GM18498 (cell line): Measurements from ENCODE around the gene NUDT8.
"Not testable (repeated sequence)": the region's sequence is repeated elsewhere in the genome, so short reads cannot be mapped to it uniquely, and the experiment has no call there.

ENCODE experiments used
- ATAC-seq: cut with Tn5 transposase; IDR thresholded peaks from one replicate; pipeline ENCODE4 v1.9.1; 2021; ENCODE audit warnings: mild to moderate bottlenecking, moderate library complexity; ENCODE audit not compliant: unreplicated experiment

NUDT8 gene

GRCh38 chr11:67628710-67629385 is 889 bp downstream of the NUDT8 start:
- no peak for ATAC-seq

- no peak for ATAC-seq
These were observed 1.7 kb downstream of the NUDT8 start for GRCh38 chr11:67627812-67628624.

GRCh38 chr11:67627441-67627811 is 2.3 kb downstream of the NUDT8 start:
- no peak for ATAC-seq

GRCh38 chr11:67626970-67627369 is 2.8 kb downstream of the NUDT8 start:
- ATAC-seq = no peak

- ATAC-seq = not testable (repeated sequence)
These were observed 3.5 kb downstream of the NUDT8 start for GRCh38 chr11:67626131-67626833.

GRCh38 chr11:67623795-67624194 is 5.9 kb downstream of the NUDT8 start:
- not testable (repeated sequence) for ATAC-seq

- ATAC-seq = not testable (repeated sequence)
These were observed 6.8 kb downstream of the NUDT8 start for GRCh38 chr11:67622905-67623304.

- not testable (repeated sequence) for ATAC-seq
These were observed 7.8 kb downstream of the NUDT8 start for GRCh38 chr11:67621928-67622327.

- ATAC-seq = not testable (repeated sequence)
These were observed 9.1 kb downstream of the NUDT8 start for GRCh38 chr11:67620621-67621020.

GRCh38 chr11:67619683-67620618 is 9.8 kb downstream of the NUDT8 start:
- ATAC-seq = not testable (repeated sequence)

- not testable (repeated sequence) for ATAC-seq
These were observed 10.7 kb downstream of the NUDT8 start for GRCh38 chr11:67618901-67619659.

GRCh38 chr11:67617243-67617953 is 12.3 kb downstream of the NUDT8 start:
- ATAC-seq = no peak

- ATAC-seq = no peak
These were observed 13.1 kb downstream of the NUDT8 start for GRCh38 chr11:67616431-67617242.

- ATAC-seq = no peak
These were observed 13.9 kb downstream of the NUDT8 start for GRCh38 chr11:67615728-67616430.

GRCh38 chr11:67614730-67615714 is 14.7 kb downstream of the NUDT8 start:
- no peak for ATAC-seq

- ATAC-seq = peak; percentile 81
These were observed 15.6 kb downstream of the NUDT8 start for GRCh38 chr11:67613960-67614715.
